Measurements from ENCODE around the gene TCAF1.
"Not testable (repeated sequence)": the region's sequence is repeated elsewhere in the genome, so short reads cannot be mapped to it uniquely, and the experiment has no call there.

Gene TCAF1

GRCh38 chr7:143878884-143879283 is 23.1 kb downstream of the TCAF1 start:
- Histone ChIP-seq H3K9me2 (replicated peaks; ENCODE audit: insufficient read depth, low read length) (no peaks in the 10 kb centered on the region), H3K9ac (ENCODE audit: low read length) (no peak overlapping the region), H3K27me3 (replicated peaks; ENCODE audit: insufficient read depth, low read length) (no peaks in the 10 kb centered on the region), H3F3A (ENCODE audit: insufficient read depth, low read length) (no peaks in the 10 kb centered on the region), H3K4me2 (ENCODE audit: low read depth, low read length) (no peak overlapping the region), H2AFZ (ENCODE audit: low read length) (no peak overlapping the region), H3K9me3 (replicated peaks; ENCODE audit: insufficient read depth, low read length) (no peaks in the 10 kb centered on the region), H3K79me2 (ENCODE audit: low read length) (no peaks in the 10 kb centered on the region), H4K20me1 (ENCODE audit: insufficient read depth, low read length) (no peaks in the 10 kb centered on the region), H3K4me1 (ENCODE audit: low read length) (no peaks in the 10 kb centered on the region), H3K4me3 (ENCODE audit: low read length) (no peak overlapping the region), H3K36me3 (replicated peaks; ENCODE audit: insufficient read depth, low read length) (no peaks in the 10 kb centered on the region), H3K27ac (ENCODE audit: low read length) (no peak overlapping the region)
- no peak for DNase-seq
- TF ChIP-seq EZH2phosphoT487 (IDR thresholded peaks at IDR 0.05; ENCODE audit: low read length) (no peak), EZH2 (optimal IDR thresholded peaks at IDR 0.05; ENCODE audit: low read depth, low read length) (no peak), CTCF (IDR thresholded peaks at IDR 0.05; ENCODE audit: low read length) (no peak)

- Histone ChIP-seq H4K20me1 (ENCODE audit: insufficient read depth, low read length) (no peaks in the 10 kb centered on the region), H3K4me1 (ENCODE audit: low read length) (no peaks in the 10 kb centered on the region), H3K36me3 (replicated peaks; ENCODE audit: insufficient read depth, low read length) (no peaks in the 10 kb centered on the region), H3K9ac (ENCODE audit: low read length) (no peak overlapping the region), H3K4me2 (ENCODE audit: low read depth, low read length) (no peak overlapping the region), H3K79me2 (ENCODE audit: low read length) (no peaks in the 10 kb centered on the region), H3K27me3 (replicated peaks; ENCODE audit: insufficient read depth, low read length) (no peaks in the 10 kb centered on the region), H2AFZ (ENCODE audit: low read length) (no peak overlapping the region), H3K4me3 (ENCODE audit: low read length) (no peak overlapping the region), H3K27ac (ENCODE audit: low read length) (no peak overlapping the region), H3K9me3 (replicated peaks; ENCODE audit: insufficient read depth, low read length) (no peaks in the 10 kb centered on the region), H3K9me2 (replicated peaks; ENCODE audit: insufficient read depth, low read length) (no peaks in the 10 kb centered on the region), H3F3A (ENCODE audit: insufficient read depth, low read length) (no peaks in the 10 kb centered on the region)
- no peak for DNase-seq
- TF ChIP-seq CTCF (IDR thresholded peaks at IDR 0.05; ENCODE audit: low read length): no peak
- no peak for TF ChIP-seq EZH2 (optimal IDR thresholded peaks at IDR 0.05; ENCODE audit: low read depth, low read length)
- TF ChIP-seq EZH2phosphoT487 (IDR thresholded peaks at IDR 0.05; ENCODE audit: low read length): no peak
These were observed 24.9 kb downstream of the TCAF1 start for GRCh38 chr7:143877098-143877497.

GRCh38 chr7:143876218-143876617 is 25.8 kb downstream of the TCAF1 start:
- Histone ChIP-seq H3K4me3 (ENCODE audit: low read length) (no peak overlapping the region), H3F3A (ENCODE audit: insufficient read depth, low read length) (no peaks in the 10 kb centered on the region), H4K20me1 (ENCODE audit: insufficient read depth, low read length) (no peaks in the 10 kb centered on the region), H3K9ac (ENCODE audit: low read length) (no peak overlapping the region), H3K9me3 (replicated peaks; ENCODE audit: insufficient read depth, low read length) (no peaks in the 10 kb centered on the region), H3K27ac (ENCODE audit: low read length) (no peak overlapping the region), H3K9me2 (replicated peaks; ENCODE audit: insufficient read depth, low read length) (no peaks in the 10 kb centered on the region), H2AFZ (ENCODE audit: low read length) (no peak overlapping the region), H3K36me3 (replicated peaks; ENCODE audit: insufficient read depth, low read length) (no peaks in the 10 kb centered on the region), H3K79me2 (ENCODE audit: low read length) (no peaks in the 10 kb centered on the region), H3K27me3 (replicated peaks; ENCODE audit: insufficient read depth, low read length) (no peaks in the 10 kb centered on the region), H3K4me2 (ENCODE audit: low read depth, low read length) (no peak overlapping the region), H3K4me1 (ENCODE audit: low read length) (no peaks in the 10 kb centered on the region)
- TF ChIP-seq EZH2phosphoT487 (IDR thresholded peaks at IDR 0.05; ENCODE audit: low read length): no peak
- TF ChIP-seq CTCF (IDR thresholded peaks at IDR 0.05; ENCODE audit: low read length): no peak
- no peak for TF ChIP-seq EZH2 (optimal IDR thresholded peaks at IDR 0.05; ENCODE audit: low read depth, low read length)
- no peak for DNase-seq

GRCh38 chr7:143873242-143873641 is 28.7 kb downstream of the TCAF1 start:
- not testable (repeated sequence) for H3K9me3 ChIP-seq (replicated peaks; ENCODE audit: insufficient read depth, low read length); H3K79me2 ChIP-seq (ENCODE audit: low read length); H3K9me2 ChIP-seq (replicated peaks; ENCODE audit: insufficient read depth, low read length); H4K20me1 ChIP-seq (ENCODE audit: insufficient read depth, low read length); H3K27ac ChIP-seq (ENCODE audit: low read length); H3K4me3 ChIP-seq (ENCODE audit: low read length); H3K4me2 ChIP-seq (ENCODE audit: low read depth, low read length); DNase-seq; H2AFZ ChIP-seq (ENCODE audit: low read length); H3K36me3 ChIP-seq (replicated peaks; ENCODE audit: insufficient read depth, low read length); H3F3A ChIP-seq (ENCODE audit: insufficient read depth, low read length); H3K9ac ChIP-seq (ENCODE audit: low read length); H3K27me3 ChIP-seq (replicated peaks; ENCODE audit: insufficient read depth, low read length); H3K4me1 ChIP-seq (ENCODE audit: low read length)

- H3K79me2 ChIP-seq (ENCODE audit: low read length); H4K20me1 ChIP-seq (ENCODE audit: insufficient read depth, low read length); H3K4me3 ChIP-seq (ENCODE audit: low read length); H3K4me2 ChIP-seq (ENCODE audit: low read depth, low read length); H3K27me3 ChIP-seq (replicated peaks; ENCODE audit: insufficient read depth, low read length); DNase-seq; H2AFZ ChIP-seq (ENCODE audit: low read length); H3K27ac ChIP-seq (ENCODE audit: low read length); H3F3A ChIP-seq (ENCODE audit: insufficient read depth, low read length); H3K9ac ChIP-seq (ENCODE audit: low read length); H3K9me2 ChIP-seq (replicated peaks; ENCODE audit: insufficient read depth, low read length); H3K9me3 ChIP-seq (replicated peaks; ENCODE audit: insufficient read depth, low read length); H3K36me3 ChIP-seq (replicated peaks; ENCODE audit: insufficient read depth, low read length); H3K4me1 ChIP-seq (ENCODE audit: low read length): not testable (repeated sequence)
These were observed 30.4 kb downstream of the TCAF1 start for GRCh38 chr7:143871534-143871933.

GRCh38 chr7:143857994-143858393 is 44.0 kb downstream of the TCAF1 start:
- H2AFZ ChIP-seq (ENCODE audit: low read length); H3K9ac ChIP-seq (ENCODE audit: low read length); H3K27ac ChIP-seq (ENCODE audit: low read length); H3K4me3 ChIP-seq (ENCODE audit: low read length); H3K27me3 ChIP-seq (replicated peaks; ENCODE audit: insufficient read depth, low read length); H3F3A ChIP-seq (ENCODE audit: insufficient read depth, low read length); DNase-seq; H3K9me2 ChIP-seq (replicated peaks; ENCODE audit: insufficient read depth, low read length); H3K79me2 ChIP-seq (ENCODE audit: low read length); H3K9me3 ChIP-seq (replicated peaks; ENCODE audit: insufficient read depth, low read length); H3K36me3 ChIP-seq (replicated peaks; ENCODE audit: insufficient read depth, low read length); H3K4me1 ChIP-seq (ENCODE audit: low read length); H4K20me1 ChIP-seq (ENCODE audit: insufficient read depth, low read length); H3K4me2 ChIP-seq (ENCODE audit: low read depth, low read length): not testable (repeated sequence)
